DND-41 (cell line): Measurements from ENCODE around the gene ANKRD55.
"Not testable (repeated sequence)": the region's sequence is repeated elsewhere in the genome, so short reads cannot be mapped to it uniquely, and the experiment has no call there.

ENCODE experiments used
- ATAC-seq: fragments of 200-7000 bp; cut with Tn5 transposase; 3 replicates; pipeline ENCODE4 v1.9.1; 2021; ENCODE audit warnings: low read depth; ENCODE audit not compliant: insufficient read depth
- DNase-seq: peaks from one replicate; pipeline ENCODE4 v3.0.0-alpha.2; 2020
- H2AFZ ChIP-seq: 2 replicates; pipeline ENCODE4 v1.6.0; 2012; ENCODE audit warnings: low read depth, low read length
- H3K27ac ChIP-seq: 2 replicates; pipeline ENCODE4 v1.5.1; 2012; ENCODE audit warnings: low read length, inconsistent platforms
- H3K27me3 ChIP-seq: fragments of 200-600 bp; sonication (generic); 2 replicates; pipeline ENCODE4 v1.6.0; 2012; ENCODE audit warnings: low read length, mild to moderate bottlenecking, inconsistent platforms; ENCODE audit not compliant: insufficient read depth, poor library complexity
- H3K36me3 ChIP-seq: 2 replicates; pipeline ENCODE4 v1.5.1; 2012; ENCODE audit warnings: low read length, inconsistent platforms; ENCODE audit not compliant: insufficient read depth
- H3K4me1 ChIP-seq: 2 replicates; pipeline ENCODE4 v1.5.1; 2012; ENCODE audit warnings: mild to moderate bottlenecking, low read length; ENCODE audit not compliant: insufficient read depth
- H3K4me2 ChIP-seq: 2 replicates; pipeline ENCODE4 v1.6.0; 2012; ENCODE audit warnings: mild to moderate bottlenecking, moderate library complexity, low read length, inconsistent platforms; ENCODE audit not compliant: insufficient read depth
- H3K4me3 ChIP-seq, 2 experiments: fragments of 200-600 bp in 1 of 2; shearing (Covaris generic) in 1 of 2; 2 replicates each; pipeline ENCODE4 v1.5.1; 2012 to 2016; ENCODE audit warnings: inconsistent platforms in 2 of 2, low read length in 2 of 2, mild to moderate bottlenecking in 2 of 2, low read depth in 1 of 2, moderate library complexity in 1 of 2
- H3K79me2 ChIP-seq: 2 replicates; pipeline ENCODE4 v1.6.0; 2012; ENCODE audit warnings: low read length, inconsistent platforms; ENCODE audit not compliant: insufficient read depth
- H3K9ac ChIP-seq: 2 replicates; pipeline ENCODE4 v1.6.0; 2012; ENCODE audit warnings: low read depth, mild to moderate bottlenecking, inconsistent platforms, low read length, moderate library complexity
- H3K9me3 ChIP-seq: 2 replicates; pipeline ENCODE4 v1.5.1; 2012; ENCODE audit warnings: low read length, moderate library complexity, mild to moderate bottlenecking, inconsistent platforms; ENCODE audit not compliant: insufficient read depth, severe bottlenecking
- H4K20me1 ChIP-seq: 2 replicates; pipeline ENCODE4 v1.6.0; 2012; ENCODE audit warnings: low read length; ENCODE audit not compliant: insufficient read depth
- CTCF ChIP-seq: IDR thresholded peaks from 2 replicates; pipeline ENCODE4 v1.5.1; 2012; ENCODE audit warnings: borderline replicate concordance, low read length, moderate library complexity, mild to moderate bottlenecking; ENCODE audit not compliant: poor library complexity, severe bottlenecking; ENCODE audit errors: extremely low read depth
- EZH2 ChIP-seq: IDR thresholded peaks from 3 replicates; pipeline ENCODE4 v1.6.1; 2012; ENCODE audit warnings: borderline replicate concordance, low read depth, mild to moderate bottlenecking, moderate library complexity, low read length, inconsistent platforms; ENCODE audit not compliant: severe bottlenecking

ANKRD55 gene

GRCh38 chr5:56262279-56262678 is 29.1 kb upstream of the ANKRD55 start:
- ATAC-seq: no peak
- no peak for DNase-seq
- Histone ChIP-seq H3K27me3 (peaks cover 2% of the 10 kb centered on the region), H4K20me1 (no peaks in the 10 kb centered on the region), H2AFZ (no peak overlapping the region), H3K9ac (no peak overlapping the region), H3K4me2 (no peak overlapping the region), H3K36me3 (no peaks in the 10 kb centered on the region), H3K4me3 (no peak overlapping the region), H3K4me1 (no peaks in the 10 kb centered on the region), H3K79me2 (no peaks in the 10 kb centered on the region), H3K9me3 (no peaks in the 10 kb centered on the region), H3K27ac (no peak overlapping the region)
- TF ChIP-seq CTCF: no peak
- no peak for TF ChIP-seq EZH2

GRCh38 chr5:56259002-56259511 is 25.9 kb upstream of the ANKRD55 start:
- Histone ChIP-seq H3K9me3 (no peaks in the 10 kb centered on the region), H3K4me2 (no peak overlapping the region), H3K4me1 (no peaks in the 10 kb centered on the region), H4K20me1 (no peaks in the 10 kb centered on the region), H3K36me3 (no peaks in the 10 kb centered on the region), H3K27me3 (no peaks in the 10 kb centered on the region), H2AFZ (no peak overlapping the region), H3K79me2 (no peaks in the 10 kb centered on the region), H3K4me3 (no peak overlapping the region), H3K27ac (no peak overlapping the region), H3K9ac (no peak overlapping the region)
- ATAC-seq: no peak
- no peak for DNase-seq
- TF ChIP-seq EZH2 (no peak), CTCF (no peak)

DNA sequence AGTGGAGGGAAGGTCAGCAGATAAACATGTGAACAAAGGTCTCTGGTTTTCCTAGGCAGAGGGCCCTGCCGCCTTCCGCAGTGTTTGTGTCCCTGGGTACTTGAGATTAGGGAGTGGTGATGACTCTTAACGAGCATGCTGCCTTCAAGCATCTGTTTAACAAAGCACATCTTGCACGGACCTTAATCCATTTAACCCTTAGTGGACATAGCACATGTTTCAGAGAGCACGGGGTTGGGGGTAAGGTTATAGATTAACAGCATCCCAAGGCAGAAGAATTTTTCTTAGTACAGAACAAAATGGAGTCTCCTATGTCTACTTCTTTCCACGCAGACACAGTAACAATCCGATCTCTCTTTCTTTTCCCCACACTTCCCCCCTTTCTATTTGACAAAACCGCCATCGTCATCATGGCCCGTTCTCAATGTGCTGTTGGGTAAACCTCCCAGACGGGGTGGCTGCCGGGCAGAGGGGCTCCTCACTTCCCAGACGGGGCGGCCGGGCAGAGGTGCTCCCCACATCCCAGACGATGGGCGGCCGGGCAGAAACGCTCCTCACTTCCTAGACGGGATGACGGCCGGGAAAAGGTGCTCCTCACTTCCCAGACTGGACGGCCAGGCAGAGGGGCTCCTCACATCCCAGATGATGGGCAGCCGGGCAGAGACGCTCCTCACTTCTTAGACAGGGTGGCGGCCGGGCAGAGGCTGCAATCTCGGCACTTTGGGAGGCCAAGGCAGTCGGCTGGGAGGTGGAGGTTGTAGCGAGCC is 24.8 kb upstream of the ANKRD55 start:
- not testable (repeated sequence) for ATAC-seq, H3K27ac ChIP-seq, DNase-seq, H3K9me3 ChIP-seq, H3K79me2 ChIP-seq, H3K4me2 ChIP-seq, H2AFZ ChIP-seq, H3K4me1 ChIP-seq, H3K4me3 ChIP-seq, H3K9ac ChIP-seq, H3K27me3 ChIP-seq, H4K20me1 ChIP-seq, H3K36me3 ChIP-seq

DNA sequence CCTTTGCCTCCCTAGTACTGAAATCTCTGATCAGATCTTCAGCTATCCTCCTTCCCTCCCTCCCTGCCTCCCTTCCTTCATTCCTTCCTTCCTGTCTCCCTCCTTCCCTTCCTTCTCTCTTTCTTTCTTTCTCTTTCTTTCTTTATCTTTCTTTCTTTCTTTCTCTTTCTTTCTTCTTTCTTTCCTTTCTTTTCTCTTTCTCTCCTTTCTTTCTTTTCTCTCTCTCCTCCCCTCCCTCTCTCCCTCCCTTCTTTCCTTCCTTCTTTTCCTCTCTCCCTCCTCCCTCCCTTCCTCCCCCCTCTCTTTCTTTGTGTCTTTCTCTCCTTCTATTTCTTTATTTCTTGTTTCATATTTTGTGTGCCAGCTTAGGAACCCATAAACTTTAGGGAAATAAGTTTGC is 23.9 kb upstream of the ANKRD55 start:
- ATAC-seq (no peak), DNase-seq (no peak)
- TF ChIP-seq EZH2 (no peak), CTCF (no peak)
- Histone ChIP-seq H3K4me2 (no peak overlapping the region), H3K4me1 (no peaks in the 10 kb centered on the region), H2AFZ (no peak overlapping the region), H3K36me3 (no peaks in the 10 kb centered on the region), H3K9me3 (no peaks in the 10 kb centered on the region), H3K79me2 (no peaks in the 10 kb centered on the region), H3K27me3 (no peaks in the 10 kb centered on the region), H3K27ac (no peak overlapping the region), H3K9ac (no peak overlapping the region), H3K4me3 (no peak overlapping the region), H4K20me1 (no peaks in the 10 kb centered on the region)
